ENCODE measurements around the gene PCDHGA1.
"Not testable (repeated sequence)": the region's sequence is repeated elsewhere in the genome, so short reads cannot be mapped to it uniquely, and the experiment has no call there.

The PCDHGA1 gene

GRCh38 chr5:141407790-141408505 is 77.6 kb downstream of the PCDHGA1 start, which contains the start of gene PCDHGB6:
TSS of gene PCDHGB6 (plus strand) at chr5:141408021. CDS start at chr5:141408203, 182 bp downstream.
- intact Hi-C loops (cut with DNase I) = not testable (repeated sequence)
- DNase-seq = peak in 2 of 10 donors; percentile 65 to 70

- peak in 2 of 10 donors; percentile 43 to 73 for DNase-seq
- intact Hi-C loops (cut with DNase I) = no loop called here
Observed at GRCh38 chr5:141409598-141410306, 79.4 kb downstream of the PCDHGA1 start.

- intact Hi-C loops (cut with DNase I) = no loop called here
- DNase-seq = no peak
Observed at GRCh38 chr5:141411575-141411974, 81.3 kb downstream of the PCDHGA1 start.

GRCh38 chr5:141412854-141413539 is 82.7 kb downstream of the PCDHGA1 start, which contains the start of gene PCDHGA10:
TSS of gene PCDHGA10 (plus strand) at chr5:141412987. CDS start at chr5:141413176, 189 bp downstream.
- intact Hi-C loops (cut with DNase I) = no loop called here
- peak in 3 of 10 donors; percentile 6 to 75 (median 73) for DNase-seq

- peak in 2 of 10 donors; percentile 40 to 49 for DNase-seq
- intact Hi-C loops (cut with DNase I) = no loop called here
Observed at GRCh38 chr5:141413540-141414069, 83.3 kb downstream of the PCDHGA1 start.

GRCh38 chr5:141414548-141415274 is 84.4 kb downstream of the PCDHGA1 start:
- intact Hi-C loops (cut with DNase I) = loop anchor here (5.0 kb wide), 1 partner anchor 108 kb away; no protein-coding TSS in a partner anchor
- DNase-seq = peak in 1 of 10 donors; percentile 73

- peak in 1 of 10 donors; percentile 44 for DNase-seq
- intact Hi-C loops (cut with DNase I) = loop anchor here (5.0 kb wide), 1 partner anchor 107 kb away; no protein-coding TSS in a partner anchor
Observed at GRCh38 chr5:141415275-141415618, 84.9 kb downstream of the PCDHGA1 start.

- intact Hi-C loops (cut with DNase I) = loop anchor here (2.0 to 5.0 kb wide), 2 partner anchors 105 to 141 kb away; no protein-coding TSS in a partner anchor
- peak in 7 of 10 donors; percentile 20 to 90 (median 56) for DNase-seq
Observed at GRCh38 chr5:141417494-141418172, 87.3 kb downstream of the PCDHGA1 start, which contains the start of gene PCDHGB7. TSS of gene PCDHGB7 (plus strand) at chr5:141417677. CDS start at chr5:141417860, 183 bp downstream.

- intact Hi-C loops (cut with DNase I) = loop anchor here (5.0 kb wide), 1 partner anchor 103 kb away; no protein-coding TSS in a partner anchor
- peak in 2 of 10 donors; percentile 68 to 76 for DNase-seq
Observed at GRCh38 chr5:141419074-141419880, 89.0 kb downstream of the PCDHGA1 start.

- intact Hi-C loops (cut with DNase I) = no loop called here
- DNase-seq = peak in 1 of 10 donors; percentile 66
Observed at GRCh38 chr5:141420855-141421488, 90.7 kb downstream of the PCDHGA1 start, which contains the start of gene PCDHGA11. TSS of gene PCDHGA11 (plus strand) at chr5:141421051. CDS start at chr5:141421228, 177 bp downstream.

- intact Hi-C loops (cut with DNase I) = no loop called here
Observed at GRCh38 chr5:141421489-141421855, 91.2 kb downstream of the PCDHGA1 start.

GRCh38 chr5:141422742-141423291 is 92.5 kb downstream of the PCDHGA1 start:
- intact Hi-C loops (cut with DNase I) = no loop called here
- peak in 2 of 10 donors; percentile 59 for DNase-seq

More at GRCh38 chr5:141421489-141421855, 91.2 kb downstream of the PCDHGA1 start:
- DNase-seq = no peak

- intact Hi-C loops (cut with DNase I) = no loop called here
- DNase-seq = no peak
Observed at GRCh38 chr5:141427783-141428426, 97.6 kb downstream of the PCDHGA1 start.

- peak in 1 of 10 donors; percentile 87 for DNase-seq
- intact Hi-C loops (cut with DNase I) = no loop called here
Observed at GRCh38 chr5:141430332-141431113, 100.2 kb downstream of the PCDHGA1 start, which contains the start of gene PCDHGA12. TSS of gene PCDHGA12 (plus strand) at chr5:141430507. CDS start at chr5:141430760, 253 bp downstream.

GRCh38 chr5:141431286-141431685 is 101.0 kb downstream of the PCDHGA1 start:
- peak in 1 of 10 donors; percentile 82 for DNase-seq
- intact Hi-C loops (cut with DNase I) = no loop called here

- DNase-seq; intact Hi-C loops (cut with DNase I): not testable (repeated sequence)
Observed at GRCh38 chr5:141432308-141432707, 102.0 kb downstream of the PCDHGA1 start.

Measured in posterior cingulate gyrus (tissue), 11 donors.